HEK293T (cell line): Measurements from ENCODE around the gene TMEM125.

Experiments
- ARNT ChIP-seq: fragments of 450-650 bp; IDR thresholded peaks from 2 replicates; pipeline ENCODE4 v1.6.1; 2017; ENCODE audit warnings: mild to moderate bottlenecking
- BHLHE40 ChIP-seq: fragments of 450-650 bp; IDR thresholded peaks from 2 replicates; pipeline ENCODE4 v1.6.1; 2016; ENCODE audit warnings: mild to moderate bottlenecking, moderate library complexity, borderline replicate concordance
- CTBP1 ChIP-seq: fragments of 450-650 bp; IDR thresholded peaks from 2 replicates; pipeline ENCODE4 v1.6.1; 2016; ENCODE audit warnings: borderline replicate concordance
- FOXK2 ChIP-seq: fragments of 450-650 bp; IDR thresholded peaks from 2 replicates; pipeline ENCODE4 v1.6.1; 2016; ENCODE audit warnings: mild to moderate bottlenecking
- SP1 ChIP-seq: fragments of 450-650 bp; IDR thresholded peaks from 2 replicates; pipeline ENCODE4 v1.6.1; 2017
- SUZ12 ChIP-seq: fragments of 450-650 bp; IDR thresholded peaks from 2 replicates; pipeline ENCODE4 v1.6.1; 2016; ENCODE audit warnings: mild to moderate bottlenecking
- TARDBP ChIP-seq: fragments of 450-650 bp; IDR thresholded peaks from 2 replicates; pipeline ENCODE4 v1.6.1; 2016
- TF ChIP-seq, protein P1 (sequence below): fragments of 450-650 bp; IDR thresholded peaks from 2 replicates; pipeline ENCODE4 v1.6.1; 2016

GRCh38 chr1:43229826-43230780 is 39.7 kb upstream of the TMEM125 start:
- TF ChIP-seq TARDBP (no peak), SUZ12 (no peak), FOXK2 (no peak), ARNT (no peak), SP1 (no peak), BHLHE40 (no peak), CTBP1 (no peak)
- TF ChIP-seq, protein P1, sequence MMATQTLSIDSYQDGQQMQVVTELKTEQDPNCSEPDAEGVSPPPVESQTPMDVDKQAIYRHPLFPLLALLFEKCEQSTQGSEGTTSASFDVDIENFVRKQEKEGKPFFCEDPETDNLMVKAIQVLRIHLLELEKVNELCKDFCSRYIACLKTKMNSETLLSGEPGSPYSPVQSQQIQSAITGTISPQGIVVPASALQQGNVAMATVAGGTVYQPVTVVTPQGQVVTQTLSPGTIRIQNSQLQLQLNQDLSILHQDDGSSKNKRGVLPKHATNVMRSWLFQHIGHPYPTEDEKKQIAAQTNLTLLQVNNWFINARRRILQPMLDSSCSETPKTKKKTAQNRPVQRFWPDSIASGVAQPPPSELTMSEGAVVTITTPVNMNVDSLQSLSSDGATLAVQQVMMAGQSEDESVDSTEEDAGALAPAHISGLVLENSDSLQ, result no peak
